K562 (cell line): ENCODE data around the gene ESD. TPM values are rescaled to one million over a fixed set of nuclear protein-coding genes. Genes with fewer than 3 reads are reported as not detected.
A peak's percentile ranks its signal among the peaks of the same experiment; 100 is the strongest.

Experiments
- BACH1 ChIP-seq: fragments of 200-800 bp; sonication (Bioruptor generic); IDR thresholded peaks from 2 replicates; pipeline ENCODE4 v1.6.1; 2016; ENCODE audit warnings: missing genetic modification characterization, missing compliant biosample characterization
- BRF1 ChIP-seq: IDR thresholded peaks from 3 replicates; pipeline ENCODE4 v1.6.1; 2011; ENCODE audit warnings: borderline replicate concordance, mild to moderate bottlenecking; ENCODE audit not compliant: insufficient read length; ENCODE audit errors: extremely low read depth
- DACH1 ChIP-seq: fragments of 450-650 bp; IDR thresholded peaks from 2 replicates; pipeline ENCODE4 v1.6.1; 2018; ENCODE audit not compliant: partially characterized antibody
- EHMT2 ChIP-seq: fragments of 450-650 bp; IDR thresholded peaks from 2 replicates; pipeline ENCODE4 v1.6.1; 2018; ENCODE audit warnings: antibody characterized with exemption
- EP400 ChIP-seq: fragments of 450-650 bp; IDR thresholded peaks from 2 replicates; pipeline ENCODE4 v1.6.1; 2017; ENCODE audit warnings: antibody characterized with exemption, mild to moderate bottlenecking, moderate library complexity
- ETV1 ChIP-seq: fragments of 450-650 bp; conservative IDR thresholded peaks from 2 replicates; pipeline ENCODE4 v1.6.1; 2016; ENCODE audit warnings: missing genetic modification characterization, control low read depth, low read depth, missing compliant biosample characterization
- GABPB1 ChIP-seq: sonication (generic); formaldehyde crosslinking; IDR thresholded peaks from 2 replicates; pipeline ENCODE4 v1.8.0; 2022; ENCODE audit warnings: mild to moderate bottlenecking, missing genetic modification reagents
- HDAC8 ChIP-seq: fragments of 450-650 bp; IDR thresholded peaks from 2 replicates; pipeline ENCODE4 v1.6.1; 2016; ENCODE audit warnings: mild to moderate bottlenecking, missing genetic modification characterization, moderate library complexity, missing compliant biosample characterization
- LCOR ChIP-seq: sonication (generic); formaldehyde crosslinking; IDR thresholded peaks from 2 replicates; pipeline ENCODE4 v1.8.0; 2022; ENCODE audit warnings: mild to moderate bottlenecking, missing genetic modification reagents
- PML ChIP-seq: IDR thresholded peaks from 2 replicates; pipeline ENCODE4 v1.6.1; 2012; ENCODE audit warnings: low read length, inconsistent platforms
- RB1 ChIP-seq: fragments of 450-650 bp; IDR thresholded peaks from 2 replicates; pipeline ENCODE4 v1.6.1; 2017; ENCODE audit warnings: low read depth, mild to moderate bottlenecking
- RFX1 ChIP-seq: fragments of 450-650 bp; IDR thresholded peaks from 2 replicates; pipeline ENCODE4 v1.6.1; 2016; ENCODE audit warnings: mild to moderate bottlenecking, moderate library complexity
- SMARCC2 ChIP-seq: fragments of 450-650 bp; IDR thresholded peaks from 2 replicates; pipeline ENCODE4 v1.6.1; 2017; ENCODE audit warnings: antibody characterized with exemption, moderate library complexity, mild to moderate bottlenecking, low read depth
- SMARCE1 ChIP-seq: fragments of 450-650 bp; IDR thresholded peaks from 2 replicates; pipeline ENCODE4 v1.7.1; 2016; ENCODE audit warnings: mild to moderate bottlenecking
- SP1 ChIP-seq: sonication (generic); formaldehyde crosslinking; IDR thresholded peaks from 2 replicates; pipeline ENCODE4 v1.8.1; 2022; ENCODE audit warnings: mild to moderate bottlenecking, missing genetic modification reagents
- TAL1 ChIP-seq: fragments of 450-650 bp; IDR thresholded peaks from 2 replicates; pipeline ENCODE4 v1.6.1; 2016; ENCODE audit warnings: mild to moderate bottlenecking
- TSC22D4 ChIP-seq: fragments of 450-650 bp; IDR thresholded peaks from 2 replicates; pipeline ENCODE4 v1.6.1; 2016; ENCODE audit warnings: missing genetic modification characterization, missing biosample characterization, control low read depth
- ZBTB8A ChIP-seq: fragments of 450-650 bp; IDR thresholded peaks from 2 replicates; pipeline ENCODE4 v1.6.1; 2018; ENCODE audit warnings: mild to moderate bottlenecking, moderate library complexity; ENCODE audit not compliant: partially characterized antibody
- ZNF212 ChIP-seq: fragments of 450-650 bp; formaldehyde crosslinking; IDR thresholded peaks from 2 replicates; pipeline ENCODE4 v1.4.0; 2020; ENCODE audit warnings: mild to moderate bottlenecking
- ZNF766 ChIP-seq: fragments of 200-800 bp; sonication (Bioruptor generic); conservative IDR thresholded peaks from 2 replicates; pipeline ENCODE4 v1.6.1; 2016; ENCODE audit warnings: missing genetic modification characterization, missing compliant biosample characterization
- ZNF778 ChIP-seq: fragments of 450-650 bp; formaldehyde crosslinking; IDR thresholded peaks from 2 replicates; pipeline ENCODE4 v1.4.0; 2020; ENCODE audit warnings: mild to moderate bottlenecking, moderate library complexity
- polyA plus RNA-seq, 8 experiments: library from polyadenylated mRNA; depleted of rRNA in 4 of 8; stranded (reverse) in 5 of 8; unstranded in 3 of 8; fragments of >200 nt; fragmentation: Nextera tagmentation in 2 of 8; fragmentation: Illumina TruSeq in 1 of 8; extraction: Ambion mirVana in 2 of 8; extraction: Trizol in 1 of 8; gene quantifications; 2 replicates each; pipeline versions ENCODE4 v1.2.1 to v1.2.3, GENCODE V29; 2011 to 2014; ENCODE audit warnings: inconsistent platforms in 1 of 8, missing spikeins in 1 of 8
- total RNA-seq, 7 experiments: library from RNA; depleted of rRNA in 6 of 7; stranded (reverse); fragments of >200 nt in 6 of 7; fragmentation: Illumina TruSeq in 2 of 7; extraction: Trizol in 2 of 7; gene quantifications; 2 replicates each; pipeline versions ENCODE4 v1.2.1 to v1.2.3, GENCODE V29; 2011 to 2021; ENCODE audit warnings: low replicate concordance in 1 of 7
- TF ChIP-seq, protein P1 (sequence below): fragments of 450-650 bp; IDR thresholded peaks from one replicate; pipeline ENCODE4 v1.6.1; 2018; ENCODE audit warnings: mild to moderate bottlenecking, moderate library complexity; ENCODE audit not compliant: partially characterized antibody
- TF ChIP-seq, protein P2 (sequence below): fragments of 200-400 bp; formaldehyde crosslinking; IDR thresholded peaks from 2 replicates; pipeline ENCODE4 v1.6.1; 2017; ENCODE audit warnings: mild to moderate bottlenecking, low read depth, low read length, moderate library complexity
- TF ChIP-seq, protein P3 (sequence below): sonication (generic); formaldehyde crosslinking; IDR thresholded peaks from 2 replicates; pipeline ENCODE4 v1.9.0; 2022; ENCODE audit warnings: mild to moderate bottlenecking, missing genetic modification reagents
- TF ChIP-seq, protein P4 (sequence below): sonication (generic); formaldehyde crosslinking; IDR thresholded peaks from 2 replicates; pipeline ENCODE4 v1.9.0; 2022; ENCODE audit warnings: mild to moderate bottlenecking, missing genetic modification reagents

Gene ESD
- total and polyA plus RNA-seq, 9 of the 15 experiments (the other 6 are each of a cell fraction or from before 2014, with no cell fraction given) = 88.9 to 402 (median 232) TPM

DNA sequence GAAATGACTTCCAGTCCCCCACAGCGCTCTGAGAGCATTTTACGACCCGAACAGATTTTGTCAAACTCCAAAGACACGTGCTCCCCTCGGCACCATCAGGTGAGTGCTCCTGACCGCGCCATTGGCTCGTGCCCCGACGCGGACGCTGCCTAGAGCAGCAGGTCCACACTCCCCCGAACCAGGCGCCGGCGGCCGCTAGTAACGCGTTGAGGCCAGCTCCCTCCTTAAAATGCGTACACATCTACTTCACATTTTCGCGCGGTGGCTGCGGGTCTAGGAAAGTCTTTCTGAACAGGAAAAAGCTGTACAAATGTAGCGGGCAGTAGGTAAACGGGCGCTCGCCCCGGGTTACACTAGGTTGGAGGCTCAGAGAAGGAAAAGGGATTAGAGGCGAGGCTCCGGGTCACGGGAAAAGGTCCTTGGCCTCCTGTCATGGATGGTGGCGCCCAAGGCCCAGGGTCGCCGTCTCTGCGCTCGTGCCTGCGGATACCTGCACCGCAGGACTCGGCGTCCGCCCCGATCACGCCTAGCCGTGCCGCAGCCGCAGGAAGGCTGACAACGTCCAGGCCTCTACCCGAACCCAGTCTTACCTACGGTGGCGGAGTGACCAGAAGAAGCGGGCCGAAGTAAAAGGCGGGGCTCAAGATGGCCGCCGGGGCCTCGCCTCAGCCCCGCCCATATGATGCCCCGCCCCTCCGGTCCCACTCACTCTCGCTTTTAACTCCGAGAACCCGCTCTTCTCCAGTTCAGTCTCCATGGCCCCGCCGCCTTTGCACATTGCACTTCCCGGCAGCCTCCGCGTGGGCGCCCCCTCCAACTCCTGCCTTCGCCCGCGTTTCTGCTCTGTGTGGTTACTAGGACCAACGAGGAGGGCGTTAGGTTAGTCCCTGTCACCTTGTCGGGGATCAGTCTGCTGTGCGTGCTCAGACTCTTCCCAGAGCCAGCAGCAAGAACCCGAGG, at the start of gene ESD (continued):
- TF ChIP-seq ZNF766 = no peak
- peak; percentile 52; the same call in 1 of the 2 replicates for TF ChIP-seq PML
- TF ChIP-seq, protein P1, sequence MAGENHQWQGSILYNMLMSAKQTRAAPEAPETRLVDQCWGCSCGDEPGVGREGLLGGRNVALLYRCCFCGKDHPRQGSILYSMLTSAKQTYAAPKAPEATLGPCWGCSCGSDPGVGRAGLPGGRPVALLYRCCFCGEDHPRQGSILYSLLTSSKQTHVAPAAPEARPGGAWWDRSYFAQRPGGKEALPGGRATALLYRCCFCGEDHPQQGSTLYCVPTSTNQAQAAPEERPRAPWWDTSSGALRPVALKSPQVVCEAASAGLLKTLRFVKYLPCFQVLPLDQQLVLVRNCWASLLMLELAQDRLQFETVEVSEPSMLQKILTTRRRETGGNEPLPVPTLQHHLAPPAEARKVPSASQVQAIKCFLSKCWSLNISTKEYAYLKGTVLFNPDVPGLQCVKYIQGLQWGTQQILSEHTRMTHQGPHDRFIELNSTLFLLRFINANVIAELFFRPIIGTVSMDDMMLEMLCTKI = no peak
- TF ChIP-seq EP400 = peak; percentile 79
- TF ChIP-seq RFX1 = no peak
- TF ChIP-seq BRF1 = no peak
- TF ChIP-seq GABPB1 (CRISPR knock-in tag) = peak; percentile 61; the same call in 1 of the 2 replicates
- TF ChIP-seq RB1 = 0 out of 2 replicates have a peak, but pooled peaks have one; percentile 30
- no peak for TF ChIP-seq HDAC8 (tag)
- no peak for TF ChIP-seq SMARCE1
- no peak for TF ChIP-seq ZNF212 (CRISPR knock-in tag)
- no peak for TF ChIP-seq SMARCC2
- no peak for TF ChIP-seq DACH1
- TF ChIP-seq ZBTB8A = no peak
- TF ChIP-seq, protein P2, sequence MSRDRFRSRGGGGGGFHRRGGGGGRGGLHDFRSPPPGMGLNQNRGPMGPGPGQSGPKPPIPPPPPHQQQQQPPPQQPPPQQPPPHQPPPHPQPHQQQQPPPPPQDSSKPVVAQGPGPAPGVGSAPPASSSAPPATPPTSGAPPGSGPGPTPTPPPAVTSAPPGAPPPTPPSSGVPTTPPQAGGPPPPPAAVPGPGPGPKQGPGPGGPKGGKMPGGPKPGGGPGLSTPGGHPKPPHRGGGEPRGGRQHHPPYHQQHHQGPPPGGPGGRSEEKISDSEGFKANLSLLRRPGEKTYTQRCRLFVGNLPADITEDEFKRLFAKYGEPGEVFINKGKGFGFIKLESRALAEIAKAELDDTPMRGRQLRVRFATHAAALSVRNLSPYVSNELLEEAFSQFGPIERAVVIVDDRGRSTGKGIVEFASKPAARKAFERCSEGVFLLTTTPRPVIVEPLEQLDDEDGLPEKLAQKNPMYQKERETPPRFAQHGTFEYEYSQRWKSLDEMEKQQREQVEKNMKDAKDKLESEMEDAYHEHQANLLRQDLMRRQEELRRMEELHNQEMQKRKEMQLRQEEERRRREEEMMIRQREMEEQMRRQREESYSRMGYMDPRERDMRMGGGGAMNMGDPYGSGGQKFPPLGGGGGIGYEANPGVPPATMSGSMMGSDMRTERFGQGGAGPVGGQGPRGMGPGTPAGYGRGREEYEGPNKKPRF = no peak
- TF ChIP-seq, protein P3, sequence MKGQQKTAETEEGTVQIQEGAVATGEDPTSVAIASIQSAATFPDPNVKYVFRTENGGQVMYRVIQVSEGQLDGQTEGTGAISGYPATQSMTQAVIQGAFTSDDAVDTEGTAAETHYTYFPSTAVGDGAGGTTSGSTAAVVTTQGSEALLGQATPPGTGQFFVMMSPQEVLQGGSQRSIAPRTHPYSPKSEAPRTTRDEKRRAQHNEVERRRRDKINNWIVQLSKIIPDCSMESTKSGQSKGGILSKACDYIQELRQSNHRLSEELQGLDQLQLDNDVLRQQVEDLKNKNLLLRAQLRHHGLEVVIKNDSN (CRISPR knock-in tag) = peak; percentile 81
- no peak for TF ChIP-seq BACH1 (tag)
- TF ChIP-seq ETV1 (tag) = peak; percentile 35; the same call in 1 of the 2 replicates
- TF ChIP-seq, protein P4, sequence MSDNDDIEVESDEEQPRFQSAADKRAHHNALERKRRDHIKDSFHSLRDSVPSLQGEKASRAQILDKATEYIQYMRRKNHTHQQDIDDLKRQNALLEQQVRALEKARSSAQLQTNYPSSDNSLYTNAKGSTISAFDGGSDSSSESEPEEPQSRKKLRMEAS = peak; percentile 88
- no peak for TF ChIP-seq ZNF778 (CRISPR knock-in tag)
- peak; percentile 53; the same call in 1 of the 2 replicates for TF ChIP-seq LCOR (CRISPR knock-in tag)
- no peak for TF ChIP-seq TSC22D4
- peak; percentile 41; the same call in 1 of the 2 replicates for TF ChIP-seq SP1 (CRISPR knock-in tag)
- TF ChIP-seq EHMT2 = no peak
- no peak for TF ChIP-seq TAL1
